Measurements from ENCODE around the gene GPR132. TPM values are rescaled to one million over a fixed set of nuclear protein-coding genes. Genes with fewer than 3 reads are reported as not detected.
A peak's percentile ranks its signal among the peaks of the same experiment; 100 is the strongest.
"Not testable (repeated sequence)": the region's sequence is repeated elsewhere in the genome, so short reads cannot be mapped to it uniquely, and the experiment has no call there.

GPR132 gene
- total RNA-seq, 1 donor from 2014 or later = 1.5 TPM

DNA sequence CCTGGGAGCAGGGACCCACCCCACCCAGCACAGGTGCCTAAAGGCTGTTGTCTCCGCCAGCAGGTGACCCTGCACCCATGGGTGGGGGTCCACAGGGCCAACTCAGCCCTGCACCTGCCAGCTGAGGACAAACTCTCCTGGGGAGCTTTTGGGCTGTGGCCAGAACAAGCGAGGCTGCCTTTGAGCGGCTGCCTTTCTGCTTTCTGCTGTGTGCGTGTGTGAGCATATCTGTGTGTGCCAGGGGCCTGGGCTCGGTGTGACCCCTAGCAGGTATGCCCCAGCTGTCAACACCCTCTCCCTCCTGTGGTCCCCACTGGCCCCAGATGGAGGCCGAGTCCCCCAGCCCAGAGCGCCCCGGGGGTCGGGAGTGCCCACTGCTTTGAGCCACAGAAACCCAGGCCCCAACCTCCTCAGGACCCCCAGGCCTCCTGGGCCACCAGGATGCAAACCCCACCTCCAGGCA, 25.9 kb upstream of the GPR132 start:
- no peak for DNase-seq

DNA sequence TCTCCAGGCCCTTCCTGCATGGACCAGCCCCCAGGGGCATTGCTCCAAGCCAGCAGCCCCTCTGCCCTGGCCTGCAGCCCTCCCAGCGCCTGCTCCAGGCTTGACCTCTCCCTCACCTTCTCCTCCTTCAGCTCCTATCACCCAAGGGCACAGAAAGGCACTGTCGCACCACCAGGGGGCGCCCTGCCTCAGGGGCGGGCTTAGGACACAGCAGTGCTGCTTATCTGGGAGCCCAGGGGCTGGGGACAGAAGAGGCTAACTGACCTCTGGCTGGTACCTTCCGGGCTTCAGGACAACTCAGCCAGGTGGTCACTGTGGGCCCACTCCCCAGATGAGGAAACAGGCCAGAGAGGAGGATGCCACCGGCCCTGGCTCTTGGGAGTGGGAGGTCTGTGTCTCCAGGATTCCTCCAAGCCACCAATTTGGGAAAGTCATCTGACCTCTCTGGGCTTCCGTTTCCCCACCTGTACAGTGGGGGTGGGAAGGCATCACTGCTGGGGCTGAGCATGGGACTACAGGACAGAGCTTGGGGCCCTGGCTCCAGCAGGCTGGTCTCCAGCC, 25.3 kb upstream of the GPR132 start:
- peak; percentile 88 for DNase-seq

DNA sequence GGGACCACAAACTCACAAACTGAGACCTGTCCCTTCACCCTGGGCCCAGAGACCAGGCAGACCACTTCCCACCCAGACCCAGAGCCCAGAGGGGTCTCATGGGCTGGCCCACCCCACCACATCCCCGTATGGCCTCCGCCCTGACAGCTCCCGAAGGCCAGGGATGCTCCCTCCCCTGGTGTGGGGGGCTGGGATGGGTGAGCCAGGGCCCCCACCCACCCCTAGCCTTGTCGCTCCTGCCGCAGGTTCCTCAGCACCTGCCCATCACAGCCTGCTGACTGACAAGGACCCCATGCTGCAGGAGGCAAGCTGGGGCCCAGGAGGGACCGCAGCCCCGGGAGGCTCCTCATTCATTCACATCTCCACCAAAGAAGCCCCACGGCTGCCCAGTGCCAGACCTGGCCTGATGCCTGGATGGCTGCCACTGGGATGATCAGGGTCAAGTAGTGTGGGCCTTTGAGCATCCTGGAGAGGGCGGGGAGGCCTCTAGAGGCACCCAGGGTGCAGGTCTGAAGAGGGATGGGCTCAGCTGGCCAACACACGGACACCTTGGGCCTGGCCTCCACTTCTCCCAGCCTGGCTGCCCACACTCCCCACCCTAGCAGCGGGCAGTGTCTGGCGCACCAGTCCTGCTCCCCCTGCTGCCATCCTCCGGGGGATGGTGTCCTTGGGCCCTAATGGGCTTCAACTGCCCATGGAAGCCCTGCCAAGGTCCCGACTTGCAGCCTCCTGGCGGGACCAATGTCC, 24.7 kb upstream of the GPR132 start:
- no peak for DNase-seq

DNA sequence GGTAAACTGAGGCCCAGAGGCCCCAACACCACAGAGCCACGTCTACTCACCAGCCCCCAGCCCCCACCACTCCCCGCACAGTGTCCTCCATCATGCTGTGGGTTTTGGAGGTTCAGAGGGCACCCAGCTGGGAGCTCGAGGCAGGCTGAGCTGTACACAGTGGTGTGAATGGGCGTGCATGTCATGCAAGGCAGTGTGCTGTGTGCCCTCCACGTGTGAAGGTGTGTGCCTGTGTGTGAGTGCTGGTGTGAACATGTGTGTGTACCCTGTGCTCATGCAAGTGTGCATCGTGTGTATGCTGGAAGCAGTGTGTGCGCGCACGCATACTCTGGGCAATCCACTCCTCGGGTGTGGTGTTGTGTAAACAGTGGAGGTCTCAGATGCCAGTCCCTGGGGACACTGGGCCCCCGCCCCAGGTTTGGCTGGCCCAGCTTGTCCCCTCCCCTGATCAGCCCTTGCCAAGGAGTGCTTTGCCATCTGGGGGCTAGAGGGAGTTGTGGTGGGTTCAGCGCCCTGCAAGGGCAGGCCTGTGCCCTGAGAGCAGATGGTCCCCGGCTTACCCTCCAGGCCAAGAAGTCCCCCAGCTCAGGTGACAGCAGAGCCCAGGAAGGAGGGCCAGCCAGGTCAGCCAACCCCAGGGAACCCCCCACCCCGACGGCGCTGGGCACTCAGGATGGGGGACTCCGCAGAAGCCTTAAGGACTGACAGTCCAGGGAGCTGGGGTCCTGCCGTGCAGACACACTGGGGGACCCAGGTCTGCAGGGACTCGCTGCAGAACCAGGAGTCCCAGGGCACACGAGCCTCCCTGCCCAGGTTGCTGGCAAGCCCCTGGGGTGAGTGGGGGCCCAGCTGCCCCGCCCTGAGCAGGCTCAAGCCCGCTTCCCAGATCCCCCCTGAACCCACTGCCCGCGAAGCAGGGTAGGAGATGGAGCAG, 23.8 kb upstream of the GPR132 start:
- DNase-seq = no peak

GRCh38 chr14:105087963-105088811, 23.0 kb upstream of the GPR132 start:
- DNase-seq = peak; percentile 47

- peak; percentile 50 for DNase-seq
Measured at GRCh38 chr14:105087308-105087962, 22.2 kb upstream of the GPR132 start.

DNA sequence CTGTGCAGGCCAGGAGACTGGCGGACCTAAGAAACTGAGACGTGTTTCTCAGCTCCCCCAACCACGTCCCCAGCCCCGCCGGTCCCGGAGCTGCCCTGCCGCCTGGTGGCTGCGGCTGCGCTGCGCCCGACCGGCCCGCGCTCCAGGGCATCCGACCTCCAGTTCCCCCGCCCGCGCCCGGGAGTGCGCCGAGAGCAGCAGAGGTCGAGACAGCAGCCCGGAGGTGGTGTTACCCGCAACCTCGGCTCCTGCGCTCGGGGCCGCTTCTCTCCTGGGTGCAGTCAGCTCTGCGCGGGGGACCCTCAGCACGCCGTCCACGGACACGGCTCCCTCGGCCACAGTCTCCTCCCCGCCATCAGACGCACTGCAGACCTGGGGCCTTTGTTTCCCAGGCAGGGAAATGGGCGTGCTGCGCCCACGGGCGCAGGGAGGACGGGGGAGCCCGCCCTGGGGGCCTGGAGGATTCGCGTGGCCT, 21.6 kb upstream of the GPR132 start:
- peak; percentile 82 for DNase-seq

DNA sequence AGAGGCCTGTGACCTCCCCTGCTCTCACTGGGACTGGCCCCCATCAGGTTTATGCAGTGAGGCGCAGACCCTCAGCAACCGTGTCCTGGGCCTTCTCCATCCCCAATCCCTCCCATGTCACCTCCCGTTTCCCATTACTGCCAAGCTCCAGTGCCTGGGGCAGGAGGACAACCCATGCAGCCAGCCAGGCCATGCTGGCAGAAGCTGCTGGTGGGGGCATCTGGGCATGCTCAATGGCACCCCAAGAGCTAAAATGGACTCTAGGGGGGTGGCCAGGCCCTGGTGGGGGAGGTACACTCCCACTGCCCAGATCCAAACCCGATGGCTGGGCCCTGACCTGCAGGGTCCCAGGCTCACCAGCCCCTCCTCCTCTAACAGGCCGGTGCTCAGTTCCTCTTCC, 20.5 kb upstream of the GPR132 start:
- DNase-seq = no peak

GRCh38 chr14:105084741-105085571, 19.7 kb upstream of the GPR132 start:
- no peak for DNase-seq

DNA sequence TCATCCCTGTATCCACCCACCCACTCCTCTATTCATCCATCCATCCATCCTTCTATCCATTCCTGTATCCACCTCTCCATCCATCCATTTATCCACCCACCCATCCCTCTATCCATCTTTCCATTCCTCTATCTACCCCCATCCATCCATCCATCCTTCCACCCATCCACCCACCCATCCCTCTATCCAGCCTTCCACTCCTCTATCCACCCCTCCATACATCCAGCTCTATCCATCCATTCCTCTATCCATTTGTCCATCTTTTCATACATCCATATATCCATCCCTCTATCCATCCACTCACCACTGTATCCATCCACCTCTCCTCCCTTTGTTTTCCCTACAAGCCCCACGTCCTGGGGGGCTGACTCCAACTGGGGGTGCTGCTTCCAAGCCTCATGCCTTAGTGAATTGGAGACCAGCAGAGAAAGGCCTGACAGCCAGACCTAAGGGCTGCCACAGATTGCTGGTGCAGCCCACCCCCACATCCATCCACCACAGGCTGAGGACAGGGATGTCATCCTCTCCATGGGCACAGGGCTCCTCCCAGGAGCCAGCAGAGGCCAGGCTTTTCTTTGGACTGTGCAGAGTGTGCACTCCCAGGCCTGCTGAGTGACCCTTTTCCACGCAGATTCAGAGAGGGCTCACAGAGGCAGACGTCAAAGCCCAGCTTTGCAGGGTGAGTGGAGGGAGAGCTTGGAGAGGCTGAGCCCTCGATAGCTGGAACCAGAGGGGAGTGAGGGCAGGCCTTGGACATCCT, 18.9 kb upstream of the GPR132 start:
- DNase-seq = no peak

GRCh38 chr14:105082703-105083102, 17.5 kb upstream of the GPR132 start:
- DNase-seq = no peak

GRCh38 chr14:105081473-105081872, 16.2 kb upstream of the GPR132 start:
- not testable (repeated sequence) for DNase-seq

DNA sequence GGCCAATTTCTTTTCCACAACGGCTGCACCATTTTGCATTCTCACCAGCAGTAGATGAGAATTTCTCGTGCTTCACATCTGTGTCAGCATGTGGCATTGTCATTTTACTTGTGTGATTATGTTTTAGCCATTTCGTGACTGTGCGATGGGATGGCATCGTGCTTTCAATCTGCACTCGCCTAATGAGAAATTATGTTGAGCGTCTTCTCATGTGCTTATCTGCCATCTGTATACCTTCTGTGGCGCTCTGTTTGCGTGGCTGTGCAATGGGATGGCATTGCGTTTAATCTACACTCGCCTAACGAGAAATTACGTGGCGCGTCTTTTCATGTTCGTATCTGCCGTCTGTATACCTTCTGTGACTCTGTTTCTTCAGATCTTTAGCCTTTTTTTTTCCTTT, 14.9 kb upstream of the GPR132 start:
- no peak for DNase-seq

GRCh38 chr14:105078294-105078693, 13.1 kb upstream of the GPR132 start:
- no peak for DNase-seq

DNA sequence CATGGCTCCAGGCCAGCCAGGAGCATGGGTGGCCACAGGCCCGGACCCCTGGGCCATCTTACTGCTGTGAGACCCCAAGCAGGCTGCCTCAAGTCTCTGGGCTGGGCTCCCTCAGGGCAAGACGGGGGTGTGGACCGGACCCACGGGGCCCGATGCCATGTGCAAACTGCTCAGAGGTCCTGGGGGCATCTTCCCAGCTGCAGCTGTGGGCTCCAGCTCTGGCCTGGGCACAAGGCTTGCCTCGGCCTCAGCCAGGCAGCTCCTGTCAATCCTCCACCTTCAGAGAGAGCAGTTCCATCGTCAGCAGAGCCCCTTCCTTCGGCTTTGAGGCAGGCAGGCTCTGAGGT, 12.4 kb upstream of the GPR132 start:
- DNase-seq = no peak

- DNase-seq = no peak
Measured at GRCh38 chr14:105076805-105077648, 11.8 kb upstream of the GPR132 start.

DNA sequence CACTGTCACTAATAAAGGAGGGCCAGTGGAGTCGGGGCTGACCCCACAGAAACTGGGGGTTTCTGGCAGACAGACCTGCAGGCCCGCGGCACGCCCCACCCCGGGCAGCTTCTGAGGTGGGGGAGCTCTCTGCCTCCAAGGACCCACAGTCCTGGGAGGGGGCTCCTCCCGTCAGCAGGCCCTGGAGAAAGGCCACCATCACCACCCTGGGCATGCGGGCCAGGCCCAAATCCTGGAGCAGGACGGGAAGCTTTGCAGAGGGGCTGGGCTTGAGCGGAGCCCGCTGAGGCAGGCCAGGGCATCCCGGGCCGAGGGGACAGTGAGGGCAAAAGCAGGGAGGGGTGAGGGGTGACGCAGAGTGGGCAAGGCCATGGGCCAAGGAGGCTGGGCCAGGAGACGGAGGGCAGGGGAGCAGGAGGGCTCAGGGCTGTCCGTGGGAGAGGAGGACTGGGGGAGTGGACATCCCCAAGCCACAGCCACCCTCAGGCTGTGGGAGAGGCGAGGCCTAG, 11.1 kb upstream of the GPR132 start:
- DNase-seq = no peak

Measured in tongue (tissue), 2 donors.